Cortex of kidney (tissue), 1 donor: Measurements from ENCODE around the gene PIGC.

ENCODE experiments used
- DNase-seq: peaks from one replicate; lab custom pipeline; 2025; lab: John Stamatoyannopoulos, UW

The PIGC gene

GRCh38 chr1:172398970-172399755 lies 44.7 kb downstream of the PIGC start:
- DNase-seq = no peak

DNA sequence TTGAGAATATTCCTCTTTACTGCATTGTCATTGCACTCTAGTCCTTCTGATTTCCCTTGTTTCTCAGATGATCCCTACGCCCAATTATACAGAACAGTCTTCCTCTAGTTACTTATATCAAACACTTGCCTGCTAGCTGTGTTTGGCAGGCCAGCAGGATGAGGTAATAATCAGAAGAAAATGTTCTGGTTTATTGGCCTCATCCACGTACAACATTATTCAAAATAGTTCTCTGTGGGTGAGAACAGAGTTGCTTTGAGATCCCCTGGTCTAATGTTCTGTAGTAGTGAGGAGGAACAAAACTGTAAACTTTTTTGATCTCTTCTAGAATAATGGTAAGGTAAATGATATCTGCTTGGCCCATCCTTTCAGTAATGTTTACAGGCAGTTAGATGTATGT lies 45.7 kb downstream of the PIGC start:
- DNase-seq = no peak

- no peak for DNase-seq
Observed at GRCh38 chr1:172397633-172398032, 46.2 kb downstream of the PIGC start.

DNA sequence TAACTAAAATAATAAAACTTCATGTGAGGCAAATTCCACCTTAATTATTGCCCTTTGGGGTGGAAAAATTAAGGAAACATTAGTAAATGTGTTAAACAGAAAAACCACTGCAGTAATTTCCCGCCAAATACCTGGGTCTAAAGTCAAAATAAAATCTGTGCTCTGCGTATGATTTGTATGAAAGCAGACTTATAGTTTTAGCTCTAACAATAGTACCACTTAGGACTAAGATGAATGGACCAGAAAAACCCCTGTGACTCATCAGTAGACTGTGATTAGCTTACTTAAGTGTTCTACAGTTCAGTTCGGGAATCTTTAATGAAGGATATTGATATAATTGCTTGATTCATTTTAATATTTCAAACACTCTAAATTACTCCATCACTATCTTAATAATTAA lies 46.6 kb downstream of the PIGC start:
- no peak for DNase-seq

DNA sequence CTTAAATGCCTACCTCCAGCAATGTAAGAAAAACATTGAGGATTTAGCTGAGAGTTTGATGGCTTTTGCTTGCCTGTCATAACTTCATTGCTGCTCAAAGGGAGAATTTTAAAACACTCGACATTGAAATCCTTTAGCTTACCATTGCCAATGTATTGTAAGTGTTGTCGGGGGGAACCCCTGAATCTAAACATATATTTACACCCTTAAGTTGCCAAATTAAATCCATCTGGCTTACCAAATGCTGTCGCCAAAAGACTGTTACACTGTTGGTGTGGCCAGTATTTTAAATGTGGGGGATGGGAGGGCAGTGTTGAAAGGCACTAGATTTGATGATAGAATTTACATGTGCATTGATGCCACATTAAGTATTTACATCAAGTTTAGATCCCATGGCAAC lies 48.3 kb downstream of the PIGC start:
- DNase-seq = no peak

- no peak for DNase-seq
Observed at GRCh38 chr1:172394811-172395210, 49.1 kb downstream of the PIGC start.

DNA sequence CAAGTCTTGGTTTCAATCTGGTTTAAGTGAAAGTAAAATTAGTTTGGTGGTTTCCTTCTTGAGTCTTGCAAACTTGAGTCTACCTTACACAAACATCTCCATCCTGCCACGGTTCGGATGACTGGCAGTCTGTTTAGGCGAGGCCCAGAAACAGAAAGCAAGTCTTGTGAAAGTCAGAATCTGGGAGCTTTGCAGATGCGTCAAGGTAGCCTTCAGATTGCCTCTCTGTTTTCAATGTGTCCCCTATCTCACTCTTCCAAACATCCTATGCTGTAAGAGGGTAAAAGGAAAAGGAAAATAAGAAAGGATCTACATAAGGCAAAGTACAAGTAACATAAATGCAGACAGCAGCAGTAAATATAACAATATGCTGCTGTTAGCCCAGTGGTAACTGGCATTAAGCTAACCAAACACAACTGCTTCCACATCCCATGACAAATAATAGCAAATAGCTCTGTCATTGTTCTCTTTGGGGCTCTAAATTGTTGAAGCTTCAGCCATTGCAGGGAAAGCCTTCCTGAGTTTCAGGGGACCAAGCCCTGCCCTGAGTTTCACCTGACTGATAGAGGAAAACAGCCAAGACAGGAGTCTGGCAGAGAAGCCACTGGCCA lies 49.6 kb downstream of the PIGC start:
- DNase-seq = no peak

GRCh38 chr1:172393354-172393753 lies 50.5 kb downstream of the PIGC start:
- no peak for DNase-seq

DNA sequence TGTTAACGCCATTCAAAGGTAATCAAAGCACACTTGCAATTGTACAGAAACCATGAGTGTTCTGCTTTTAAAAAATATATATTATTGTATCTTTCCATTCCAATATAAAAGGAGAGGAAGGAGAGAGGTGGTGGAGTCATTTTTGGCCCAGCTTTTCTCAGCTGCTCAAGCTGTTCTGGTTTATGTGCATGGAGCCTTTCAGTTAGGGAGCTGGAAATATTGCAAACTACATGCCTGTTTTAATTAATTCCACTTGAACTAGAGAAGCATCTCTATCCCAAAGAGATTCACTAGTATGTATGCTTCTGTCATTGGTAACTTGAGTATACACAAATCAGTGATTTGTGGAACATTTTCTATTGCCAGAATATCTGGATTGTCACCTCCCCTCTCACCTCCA lies 51.9 kb downstream of the PIGC start:
- DNase-seq = no peak
